AG20443 (cell line): ENCODE data around the gene ASAP2.

ENCODE experiments used
- DNase-seq: peaks from one replicate; pipeline ENCODE4 v3.0.0; 2012; ENCODE audit warnings: low spot score, mixed read lengths

ASAP2 gene

GRCh38 chr2:9297807-9298206, 91.2 kb downstream of the ASAP2 start:
- DNase-seq: no peak

GRCh38 chr2:9298583-9298982, 92.0 kb downstream of the ASAP2 start:
- DNase-seq: no peak

- no peak for DNase-seq
Measured at GRCh38 chr2:9299161-9300100, 92.8 kb downstream of the ASAP2 start.

GRCh38 chr2:9300214-9300613, 93.6 kb downstream of the ASAP2 start:
- no peak for DNase-seq

GRCh38 chr2:9300829-9301453, 94.3 kb downstream of the ASAP2 start:
- no peak for DNase-seq

GRCh38 chr2:9302755-9303154, 96.1 kb downstream of the ASAP2 start:
- no peak for DNase-seq

GRCh38 chr2:9303528-9304225, 97.1 kb downstream of the ASAP2 start:
- no peak for DNase-seq

- no peak for DNase-seq
Measured at GRCh38 chr2:9306911-9307310, 100.3 kb downstream of the ASAP2 start.

GRCh38 chr2:9307535-9307934, 100.9 kb downstream of the ASAP2 start:
- DNase-seq: no peak

- DNase-seq: no peak
Measured at GRCh38 chr2:9308186-9308955, 101.8 kb downstream of the ASAP2 start.

GRCh38 chr2:9309147-9309546, 102.5 kb downstream of the ASAP2 start:
- no peak for DNase-seq

GRCh38 chr2:9310377-9310776, 103.8 kb downstream of the ASAP2 start:
- DNase-seq: peak; percentile 89

GRCh38 chr2:9310798-9311197, 104.2 kb downstream of the ASAP2 start:
- peak; percentile 24 for DNase-seq

- DNase-seq: peak; percentile 90
Measured at GRCh38 chr2:9311488-9311887, 104.9 kb downstream of the ASAP2 start.

GRCh38 chr2:9312591-9312990, 106.0 kb downstream of the ASAP2 start:
- no peak for DNase-seq

- DNase-seq: no peak
Measured at GRCh38 chr2:9313443-9313842, 106.8 kb downstream of the ASAP2 start.

GRCh38 chr2:9315280-9315847, 108.8 kb downstream of the ASAP2 start:
- DNase-seq: no peak

GRCh38 chr2:9317559-9317958, 110.9 kb downstream of the ASAP2 start:
- DNase-seq: no peak

- DNase-seq: no peak
Measured at GRCh38 chr2:9318461-9319337, 112.1 kb downstream of the ASAP2 start.

GRCh38 chr2:9319338-9319715, 112.7 kb downstream of the ASAP2 start:
- no peak for DNase-seq

- no peak for DNase-seq
Measured at GRCh38 chr2:9322576-9322975, 116.0 kb downstream of the ASAP2 start.
